Pancreas (tissue), 10 donors: ENCODE measurements around the gene CEMIP2. TPM values are rescaled to one million over a fixed set of nuclear protein-coding genes. Genes with fewer than 3 reads are reported as not detected.
A peak's percentile ranks its signal among the peaks of the same experiment; 100 is the strongest.

Experiments used
- ATAC-seq, 4 donors: fragments of 200-7000 bp; cut with Tn5 transposase; one replicate each; pipeline versions ENCODE4 v1.8.0 to v1.9.1; 2020; ENCODE audit warnings: mild to moderate bottlenecking in 4 of 4, moderate library complexity in 4 of 4
- DNase-seq, 6 donors: peaks; one replicate each; pipeline ENCODE4 v3.0.0-alpha.2; 2020
- FAIRE-seq: peaks from 2 replicates; lab custom pipeline; 2012; peaks lifted over from hg19 to GRCh38; lab: Jason Lieb, UNC
- H3K27ac ChIP-seq, 4 donors: fragments of 200-600 bp; sonication (generic); 1 replicate in 3 of 4; 2 replicates in 1 of 4; pipeline versions ENCODE4 v1.5.0 to v1.8.0; 2020
- H3K27me3 ChIP-seq, 4 donors: fragments of 200-600 bp; one replicate each; pipeline ENCODE4 v1.8.0; 2021
- H3K36me3 ChIP-seq, 3 donors: fragments of 200-600 bp; sonication (generic) in 1 of 3; one replicate each; pipeline versions ENCODE4 v1.5.0 to v1.8.0; 2020 to 2021
- H3K4me1 ChIP-seq, 3 donors: fragments of 200-600 bp; one replicate each; pipeline ENCODE4 v1.8.0; 2021
- H3K4me3 ChIP-seq, 4 donors: fragments of 200-600 bp; sonication (generic) in 2 of 4; one replicate each; pipeline versions ENCODE4 v1.5.0 to v1.8.0; 2020 to 2021
- H3K9me3 ChIP-seq, 4 donors: fragments of 200-600 bp; one replicate each; pipeline ENCODE4 v1.8.0; 2021
- WGBS, 2 donors: extraction: QIAGEN DNeasy Blood & Tissue Kit; methylation state at CpG; one replicate each; pipeline ENCODE4 v1.1.7; 2013; 5-methylcytosine and 5-hydroxymethylcytosine counted together
- intact Hi-C, 3 donors: fragments of 100-400 bp; cut with DNase I; formaldehyde crosslinking; loops; one replicate each; pipeline versions ENCODE4 v1.11.1 to v1.14.2; 2022
- polyA plus RNA-seq, 2 donors: library from polyadenylated mRNA; stranded (reverse); fragments of 200-250 nt; gene quantifications; one replicate each; pipeline ENCODE4 v1.2.3, GENCODE V29; 2013
- total RNA-seq, 6 donors: library from RNA; stranded (reverse); fragmentation: NEBNext Ultra II Directional in 4 of 6; extraction: Animal tissue kit (Norgen Biotek cat#: 25700) in 4 of 6; gene quantifications; one replicate each; pipeline versions ENCODE4 v1.2.1 to v1.2.4, GENCODE V29; 2021 to 2023
- TF ChIP-seq, protein P1 (sequence below), 4 donors: fragments of 200-600 bp; sonication (generic) in 3 of 4; IDR thresholded peaks; one replicate each; pipeline versions ENCODE4 v1.5.0 to v1.8.0; 2021; ENCODE audit warnings: antibody characterized with exemption in 4 of 4
- donor health status: healthy with polysubstance abuse.
- donor health status: DM: no; HTN: no; CAD: no; lungs with moderate emphysema.
- donor health status: DM: no; HTN: no; CAD: no.
- donor health status: control.
- donor health status: control.
- donor health status: Bipolar disorder and iron deficiency.
- donor health status: DM: yes; HTN: yes; CAD: no.
- donor health status: DM: no; HTN: no; CAD: no.
- donor health status: DM: no; HTN: no; CAD: no.
- donor health status: DM: yes; HTN: yes; CAD: no.

Gene CEMIP2
- total and polyA plus RNA-seq, 8 donors, result 14.3 to 42.1 (median 23.3) TPM

DNA sequence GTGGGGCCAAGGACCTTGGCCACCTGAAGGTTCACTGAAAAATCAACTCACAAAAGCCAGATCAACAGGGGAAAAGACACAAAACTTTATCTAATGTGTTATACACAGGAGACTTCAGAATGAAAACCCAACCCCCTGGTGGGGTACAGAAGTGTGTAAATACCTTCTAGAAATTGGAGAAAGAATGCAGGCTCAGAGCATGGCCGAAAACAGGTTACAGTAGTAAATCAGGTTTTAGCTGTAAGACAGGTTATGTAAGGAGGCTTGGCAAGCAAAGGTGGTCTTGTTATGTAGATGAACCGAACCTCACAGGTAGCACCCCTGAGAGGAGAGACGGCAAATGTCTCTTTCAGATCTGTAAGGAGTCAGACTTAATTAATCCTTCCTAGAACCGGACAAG is 10.0 kb downstream of the CEMIP2 start:
- Histone ChIP-seq H3K4me3 (peak overlapping the region in 1 of 4 donors; percentile 16), H3K27me3 (no peaks in the 10 kb centered on the region), H3K36me3 (no peaks in the 10 kb centered on the region), H3K27ac (peak overlapping the region; percentile 4 to 88 (median 62)), H3K9me3 (no peaks in the 10 kb centered on the region), H3K4me1 (peaks cover 44 to 58% (median 54%) of the 10 kb centered on the region in 3 donors)
- DNase-seq (peak in 1 of 6 donors; percentile 24), FAIRE-seq (no peak), ATAC-seq (peak; percentile 50 to 53 (median 50))
- WGBS, 2 donors, result 9 to 13% methylated on average over 4 of the region's 4 CpGs
- intact Hi-C loops, result no loop called here
- TF ChIP-seq, protein P1, sequence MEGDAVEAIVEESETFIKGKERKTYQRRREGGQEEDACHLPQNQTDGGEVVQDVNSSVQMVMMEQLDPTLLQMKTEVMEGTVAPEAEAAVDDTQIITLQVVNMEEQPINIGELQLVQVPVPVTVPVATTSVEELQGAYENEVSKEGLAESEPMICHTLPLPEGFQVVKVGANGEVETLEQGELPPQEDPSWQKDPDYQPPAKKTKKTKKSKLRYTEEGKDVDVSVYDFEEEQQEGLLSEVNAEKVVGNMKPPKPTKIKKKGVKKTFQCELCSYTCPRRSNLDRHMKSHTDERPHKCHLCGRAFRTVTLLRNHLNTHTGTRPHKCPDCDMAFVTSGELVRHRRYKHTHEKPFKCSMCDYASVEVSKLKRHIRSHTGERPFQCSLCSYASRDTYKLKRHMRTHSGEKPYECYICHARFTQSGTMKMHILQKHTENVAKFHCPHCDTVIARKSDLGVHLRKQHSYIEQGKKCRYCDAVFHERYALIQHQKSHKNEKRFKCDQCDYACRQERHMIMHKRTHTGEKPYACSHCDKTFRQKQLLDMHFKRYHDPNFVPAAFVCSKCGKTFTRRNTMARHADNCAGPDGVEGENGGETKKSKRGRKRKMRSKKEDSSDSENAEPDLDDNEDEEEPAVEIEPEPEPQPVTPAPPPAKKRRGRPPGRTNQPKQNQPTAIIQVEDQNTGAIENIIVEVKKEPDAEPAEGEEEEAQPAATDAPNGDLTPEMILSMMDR (IDR thresholded peaks at IDR 0.05), result no peak

DNA sequence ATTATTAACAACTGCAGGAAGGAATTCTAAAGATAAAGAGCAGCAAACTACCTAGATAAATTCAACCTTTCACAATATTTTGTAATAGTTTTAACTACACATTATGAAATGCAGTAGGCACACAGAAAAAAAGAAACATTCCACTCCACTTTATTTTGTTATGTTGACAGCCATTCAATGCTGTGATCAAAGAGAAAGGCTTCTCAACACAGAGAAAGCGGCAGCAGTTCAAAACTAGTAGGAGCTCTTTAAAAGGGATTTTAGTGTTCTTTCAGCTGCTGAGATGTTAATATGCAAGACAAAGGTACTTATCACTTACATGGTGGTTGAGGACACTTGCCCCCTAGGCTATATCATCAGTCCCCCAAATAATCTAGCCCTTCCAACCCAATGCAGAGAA is 11.6 kb downstream of the CEMIP2 start:
- H3K4me3 ChIP-seq, result no peak overlapping the region
- FAIRE-seq (no peak), ATAC-seq (no peak), DNase-seq (no peak)
- H3K36me3 ChIP-seq, result no peaks in the 10 kb centered on the region
- peaks cover 36 to 47% (median 40%) of the 10 kb centered on the region in 3 donors for H3K4me1 ChIP-seq
- intact Hi-C loops, result no loop called here
- WGBS, 2 donors, result 49 to 73% methylated on average over 1 of the region's 1 CpG
- no peaks in the 10 kb centered on the region for H3K27me3 ChIP-seq
- TF ChIP-seq, protein P1 (IDR thresholded peaks at IDR 0.05), result no peak
- H3K9me3 ChIP-seq, result no peaks in the 10 kb centered on the region
- peak overlapping the region in 3 of 4 donors; percentile 12 to 88 (median 78) for H3K27ac ChIP-seq

GRCh38 chr9:71755869-71756268 is 12.4 kb downstream of the CEMIP2 start:
- Histone ChIP-seq H3K36me3 (no peaks in the 10 kb centered on the region), H3K4me3 (no peak overlapping the region), H3K27ac (peak overlapping the region in 1 of 4 donors; percentile 88), H3K4me1 (peaks cover 31 to 44% (median 31%) of the 10 kb centered on the region in 3 donors), H3K27me3 (no peaks in the 10 kb centered on the region), H3K9me3 (no peaks in the 10 kb centered on the region)
- intact Hi-C loops, result no loop called here
- WGBS, 2 donors, result 99 to 100% methylated on average over 1 of the region's 1 CpG
- ATAC-seq (no peak), FAIRE-seq (no peak), DNase-seq (no peak)
- TF ChIP-seq, protein P1 (IDR thresholded peaks at IDR 0.05), result no peak

GRCh38 chr9:71755230-71755629 is 13.1 kb downstream of the CEMIP2 start:
- no peak overlapping the region for H3K4me3 ChIP-seq
- DNase-seq (no peak), ATAC-seq (no peak), FAIRE-seq (no peak)
- H3K27ac ChIP-seq, result no peak overlapping the region
- WGBS, 2 donors, result 97 to 99% methylated on average over 2 of the region's 2 CpGs
- intact Hi-C loops, result no loop called here
- H3K27me3 ChIP-seq, result no peaks in the 10 kb centered on the region
- peaks cover 25 to 37% (median 28%) of the 10 kb centered on the region in 3 donors for H3K4me1 ChIP-seq
- no peaks in the 10 kb centered on the region for H3K36me3 ChIP-seq
- H3K9me3 ChIP-seq, result no peaks in the 10 kb centered on the region
- TF ChIP-seq, protein P1 (IDR thresholded peaks at IDR 0.05), result no peak

DNA sequence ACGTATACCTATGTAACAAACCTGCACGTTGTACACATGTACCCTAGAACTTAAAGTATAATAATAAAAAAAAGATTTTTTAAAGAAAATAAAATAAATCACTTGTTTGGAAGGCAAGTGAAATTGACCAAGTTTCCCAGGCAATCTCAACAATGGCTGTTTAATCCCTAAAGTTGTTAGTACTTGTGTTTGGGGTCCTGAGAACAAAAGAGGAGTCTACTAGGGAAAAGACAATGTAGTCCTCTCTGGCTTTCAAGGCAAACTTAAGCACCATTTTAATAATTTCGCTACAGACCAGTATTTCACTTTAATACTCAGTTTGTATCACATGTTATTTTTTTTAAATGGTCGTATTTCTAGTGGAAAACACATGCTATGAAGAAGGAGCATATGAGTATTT is 14.2 kb downstream of the CEMIP2 start:
- TF ChIP-seq, protein P1 (IDR thresholded peaks at IDR 0.05), result no peak
- no peaks in the 10 kb centered on the region for H3K27me3 ChIP-seq
- no peaks in the 10 kb centered on the region for H3K9me3 ChIP-seq
- H3K4me3 ChIP-seq, result no peak overlapping the region
- ATAC-seq (no peak), DNase-seq (no peak), FAIRE-seq (no peak)
- no peaks in the 10 kb centered on the region for H3K36me3 ChIP-seq
- peaks cover 17 to 29% (median 21%) of the 10 kb centered on the region in 3 donors for H3K4me1 ChIP-seq
- no peak overlapping the region for H3K27ac ChIP-seq
- WGBS, 2 donors, result 85 to 91% methylated on average over 4 of the region's 4 CpGs
- intact Hi-C loops, result no loop called here
